ENCODE data around the gene MINDY4B. TPM values are rescaled to one million over a fixed set of nuclear protein-coding genes. Genes with fewer than 3 reads are reported as not detected.

Gene MINDY4B
- total and polyA plus RNA-seq, 10 of the 15 experiments (the other 5 are each of a cell fraction or from before 2014, with no cell fraction given): not detected

GRCh38 chr3:150921209-150921608 is 16.0 kb upstream of the MINDY4B start (continued):
- TF ChIP-seq MLLT1 (IDR thresholded peaks at IDR 0.05) (no peak), RBBP5 (conservative IDR thresholded peaks at IDR 0.05) (no peak), POU2F2 (IDR thresholded peaks at IDR 0.05; ENCODE audit: borderline replicate concordance, low read depth, low read length) (no peak), FOXM1 (IDR thresholded peaks at IDR 0.05; ENCODE audit: low read depth, low read length) (no peak), RAD21 (IDR thresholded peaks at IDR 0.05; ENCODE audit: insufficient read depth, low read depth, low read length) (no peak), HDAC6 (IDR thresholded peaks at IDR 0.05; ENCODE audit: unreplicated experiment) (no peak)
- TF ChIP-seq, protein P1, sequence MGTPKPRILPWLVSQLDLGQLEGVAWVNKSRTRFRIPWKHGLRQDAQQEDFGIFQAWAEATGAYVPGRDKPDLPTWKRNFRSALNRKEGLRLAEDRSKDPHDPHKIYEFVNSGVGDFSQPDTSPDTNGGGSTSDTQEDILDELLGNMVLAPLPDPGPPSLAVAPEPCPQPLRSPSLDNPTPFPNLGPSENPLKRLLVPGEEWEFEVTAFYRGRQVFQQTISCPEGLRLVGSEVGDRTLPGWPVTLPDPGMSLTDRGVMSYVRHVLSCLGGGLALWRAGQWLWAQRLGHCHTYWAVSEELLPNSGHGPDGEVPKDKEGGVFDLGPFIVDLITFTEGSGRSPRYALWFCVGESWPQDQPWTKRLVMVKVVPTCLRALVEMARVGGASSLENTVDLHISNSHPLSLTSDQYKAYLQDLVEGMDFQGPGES (IDR thresholded peaks at IDR 0.05): no peak

GRCh38 chr3:150920236-150920635 is 15.0 kb upstream of the MINDY4B start:
- POLR2A ChIA-PET: no interaction called here
- FAIRE-seq: no peak
- no peaks in the 10 kb centered on the region for H3K4me1 ChIP-seq (ENCODE audit: control insufficient read depth, insufficient read depth, low read length)
- H2AFZ ChIP-seq (ENCODE audit: control insufficient read depth, low read depth, low read length): no peak overlapping the region
- no peaks in the 10 kb centered on the region for H3K9me3 ChIP-seq (replicated peaks; ENCODE audit: control insufficient read depth, insufficient read depth, low read length)
- no peak overlapping the region for H3K27ac ChIP-seq (ENCODE audit: control insufficient read depth, insufficient read depth)
- no peak for ATAC-seq
- no peak overlapping the region for H3K4me2 ChIP-seq (ENCODE audit: control insufficient read depth, insufficient read depth)
- intact Hi-C loops (cut with micrococcal nuclease; ENCODE audit: unreplicated experiment) (no loop called here), in situ Hi-C loops (cut with MboI) (loop anchor here (10.0 kb wide), 1 partner anchor 225 kb away; no protein-coding TSS in a partner anchor)
- H4K20me1 ChIP-seq (ENCODE audit: control insufficient read depth, insufficient read depth): no peaks in the 10 kb centered on the region
- no peaks in the 10 kb centered on the region; a peak in 1 of 4 replicates for H3K27me3 ChIP-seq (replicated peaks in 1 of 2; ENCODE audit: control insufficient read depth in 2 of 2, insufficient read depth in 2 of 2, low read length in 1 of 2)
- no TSS peak for BruUV-seq (replicated peaks)
- no peak overlapping the region for H3K4me3 ChIP-seq
- no peaks in the 10 kb centered on the region for H3K79me2 ChIP-seq (ENCODE audit: control insufficient read depth, insufficient read depth, low read length)
- H3K36me3 ChIP-seq (ENCODE audit: control insufficient read depth in 2 of 2, insufficient read depth in 2 of 2, low read length in 1 of 2): no peaks in the 10 kb centered on the region
- CTCF ChIA-PET: no interaction called here
- no peak for DNase-seq (ENCODE audit: low read depth, low spot score)
- no peak overlapping the region for H3K9ac ChIP-seq (ENCODE audit: control insufficient read depth, insufficient read depth, low read length)
- SMC1A ChIA-PET (ENCODE audit: uncharacterized antibody, unreplicated experiment): no interaction called here
- RAD21 ChIA-PET (ENCODE audit: unreplicated experiment): no interaction called here
- 2% methylated on average over 2 of the region's 2 CpGs for WGBS (ENCODE audit: insufficient coverage, insufficient replicate concordance, low lambda C conversion rate, missing lambda C conversion rate)
- no peak for TF ChIP-seq FOXM1 (IDR thresholded peaks at IDR 0.05; ENCODE audit: low read depth, low read length)
- no peak for TF ChIP-seq PRDM15 (CRISPR knock-in tag; IDR thresholded peaks at IDR 0.05)
- TF ChIP-seq PML (IDR thresholded peaks at IDR 0.05; ENCODE audit: low read length): no peak
- no peak for TF ChIP-seq BACH1 (IDR thresholded peaks at IDR 0.05; ENCODE audit: borderline replicate concordance)
- no peak for TF ChIP-seq NBN (IDR thresholded peaks at IDR 0.05)
- TF ChIP-seq, protein P2, sequence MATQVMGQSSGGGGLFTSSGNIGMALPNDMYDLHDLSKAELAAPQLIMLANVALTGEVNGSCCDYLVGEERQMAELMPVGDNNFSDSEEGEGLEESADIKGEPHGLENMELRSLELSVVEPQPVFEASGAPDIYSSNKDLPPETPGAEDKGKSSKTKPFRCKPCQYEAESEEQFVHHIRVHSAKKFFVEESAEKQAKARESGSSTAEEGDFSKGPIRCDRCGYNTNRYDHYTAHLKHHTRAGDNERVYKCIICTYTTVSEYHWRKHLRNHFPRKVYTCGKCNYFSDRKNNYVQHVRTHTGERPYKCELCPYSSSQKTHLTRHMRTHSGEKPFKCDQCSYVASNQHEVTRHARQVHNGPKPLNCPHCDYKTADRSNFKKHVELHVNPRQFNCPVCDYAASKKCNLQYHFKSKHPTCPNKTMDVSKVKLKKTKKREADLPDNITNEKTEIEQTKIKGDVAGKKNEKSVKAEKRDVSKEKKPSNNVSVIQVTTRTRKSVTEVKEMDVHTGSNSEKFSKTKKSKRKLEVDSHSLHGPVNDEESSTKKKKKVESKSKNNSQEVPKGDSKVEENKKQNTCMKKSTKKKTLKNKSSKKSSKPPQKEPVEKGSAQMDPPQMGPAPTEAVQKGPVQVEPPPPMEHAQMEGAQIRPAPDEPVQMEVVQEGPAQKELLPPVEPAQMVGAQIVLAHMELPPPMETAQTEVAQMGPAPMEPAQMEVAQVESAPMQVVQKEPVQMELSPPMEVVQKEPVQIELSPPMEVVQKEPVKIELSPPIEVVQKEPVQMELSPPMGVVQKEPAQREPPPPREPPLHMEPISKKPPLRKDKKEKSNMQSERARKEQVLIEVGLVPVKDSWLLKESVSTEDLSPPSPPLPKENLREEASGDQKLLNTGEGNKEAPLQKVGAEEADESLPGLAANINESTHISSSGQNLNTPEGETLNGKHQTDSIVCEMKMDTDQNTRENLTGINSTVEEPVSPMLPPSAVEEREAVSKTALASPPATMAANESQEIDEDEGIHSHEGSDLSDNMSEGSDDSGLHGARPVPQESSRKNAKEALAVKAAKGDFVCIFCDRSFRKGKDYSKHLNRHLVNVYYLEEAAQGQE (IDR thresholded peaks at IDR 0.05; ENCODE audit: low read depth, low read length): no peak
- TF ChIP-seq NFXL1 (IDR thresholded peaks at IDR 0.05; ENCODE audit: borderline replicate concordance): no peak

Data from GM12878 (cell line).